ENCODE measurements around the gene C1QTNF1. TPM values are rescaled to one million over a fixed set of nuclear protein-coding genes. Genes with fewer than 3 reads are reported as not detected.

The C1QTNF1 gene
- total RNA-seq, 2 experiments from 2014 or later: not detected

- H3K27ac Mint-ChIP-seq: no peak overlapping the region
- H3K4me1 ChIP-seq (ENCODE audit: insufficient read depth, low read length): peaks cover 8% of the 10 kb centered on the region
- peaks cover 48% of the 10 kb centered on the region for H3K36me3 Mint-ChIP-seq (ENCODE audit: low read depth)
- H3K36me3 ChIP-seq (ENCODE audit: insufficient read depth, low read length): peaks cover 56% of the 10 kb centered on the region
- no peak for DNase-seq
- no peak for TF ChIP-seq CTCF (IDR thresholded peaks at IDR 0.05)
- no peaks in the 10 kb centered on the region for H3K9me3 ChIP-seq (ENCODE audit: control insufficient read depth in 1 of 2, insufficient read depth in 1 of 2, low read length in 2 of 2)
- no peak overlapping the region for H3K4me3 Mint-ChIP-seq
- ChIA-PET POLR2A (interaction anchor here (1.1 kb wide), 1 partner anchor 18 kb away, joined by 3 read pairs; no protein-coding TSS in a partner anchor), CTCF (no interaction called here)
- intact Hi-C loops (cut with DNase I, micrococcal nuclease): loop anchor here in 1 of 2 experiments (2.0 kb wide), 1 partner anchor 91 kb away; no protein-coding TSS in a partner anchor
- H3K27ac ChIP-seq (ENCODE audit: low read depth in 1 of 2, low read length in 2 of 2): no peak overlapping the region
- H3K4me3 ChIP-seq (ENCODE audit: low read length): no peak overlapping the region
- no peaks in the 10 kb centered on the region for H3K27me3 ChIP-seq (ENCODE audit: control insufficient read depth in 1 of 2, insufficient read depth in 2 of 2, low read length in 2 of 2)
- no peak for ATAC-seq (ENCODE audit: poor library complexity)
- H3K4me1 Mint-ChIP-seq (ENCODE audit: low read depth): peaks cover 10% of the 10 kb centered on the region
- no peaks in the 10 kb centered on the region for H3K27me3 Mint-ChIP-seq
- no peaks in the 10 kb centered on the region for H3K9me3 Mint-ChIP-seq
These were observed 31.9 kb upstream of the C1QTNF1 start for GRCh38 chr17:78991906-78992532.

- no peak for TF ChIP-seq CTCF (IDR thresholded peaks at IDR 0.05)
- peaks cover 61% of the 10 kb centered on the region for H3K36me3 ChIP-seq (ENCODE audit: insufficient read depth, low read length)
- H3K27ac Mint-ChIP-seq: no peak overlapping the region
- no peaks in the 10 kb centered on the region for H3K9me3 ChIP-seq (ENCODE audit: control insufficient read depth in 1 of 2, insufficient read depth in 1 of 2, low read length in 2 of 2)
- no peak overlapping the region for H3K27ac ChIP-seq (ENCODE audit: low read depth in 1 of 2, low read length in 2 of 2)
- no peaks in the 10 kb centered on the region for H3K9me3 Mint-ChIP-seq
- ChIA-PET CTCF (no interaction called here), POLR2A (no interaction called here)
- ATAC-seq (ENCODE audit: poor library complexity): no peak
- DNase-seq: peak in 1 of 14 experiments; percentile 14
- peaks cover 50% of the 10 kb centered on the region for H3K36me3 Mint-ChIP-seq (ENCODE audit: low read depth)
- intact Hi-C loops (cut with DNase I, micrococcal nuclease): loop anchor here in 1 of 2 experiments (2.0 kb wide), 1 partner anchor 90 kb away; no protein-coding TSS in a partner anchor
- no peaks in the 10 kb centered on the region for H3K27me3 Mint-ChIP-seq
- peaks cover 7% of the 10 kb centered on the region for H3K4me1 ChIP-seq (ENCODE audit: insufficient read depth, low read length)
- H3K4me1 Mint-ChIP-seq (ENCODE audit: low read depth): peaks cover 8% of the 10 kb centered on the region
- H3K4me3 Mint-ChIP-seq: no peak overlapping the region
- H3K4me3 ChIP-seq (ENCODE audit: low read length): no peak overlapping the region
- H3K27me3 ChIP-seq (ENCODE audit: control insufficient read depth in 1 of 2, insufficient read depth in 2 of 2, low read length in 2 of 2): no peaks in the 10 kb centered on the region
These were observed 31.3 kb upstream of the C1QTNF1 start for GRCh38 chr17:78992542-78993212.

- TF ChIP-seq CTCF (IDR thresholded peaks at IDR 0.05): peak; percentile 76
- peaks cover 55% of the 10 kb centered on the region for H3K36me3 Mint-ChIP-seq (ENCODE audit: low read depth)
- intact Hi-C loops (cut with DNase I, micrococcal nuclease): loop anchor here in 1 of 2 experiments (2.0 kb wide), 1 partner anchor 89 kb away; no protein-coding TSS in a partner anchor
- no peaks in the 10 kb centered on the region for H3K27me3 Mint-ChIP-seq
- Histone ChIP-seq H3K36me3 (ENCODE audit: insufficient read depth, low read length) (peaks cover 68% of the 10 kb centered on the region), H3K27ac (ENCODE audit: low read depth in 1 of 2, low read length in 2 of 2) (no peak overlapping the region), H3K4me1 (ENCODE audit: insufficient read depth, low read length) (peaks cover 7% of the 10 kb centered on the region), H3K27me3 (ENCODE audit: control insufficient read depth in 1 of 2, insufficient read depth in 2 of 2, low read length in 2 of 2) (no peaks in the 10 kb centered on the region), H3K9me3 (ENCODE audit: control insufficient read depth in 1 of 2, insufficient read depth in 1 of 2, low read length in 2 of 2) (no peaks in the 10 kb centered on the region), H3K4me3 (ENCODE audit: low read length) (no peak overlapping the region)
- ChIA-PET POLR2A (no interaction called here), CTCF (no interaction called here)
- peak; percentile 78 for ATAC-seq (ENCODE audit: poor library complexity)
- H3K27ac Mint-ChIP-seq: no peak overlapping the region
- no peaks in the 10 kb centered on the region for H3K9me3 Mint-ChIP-seq
- no peak overlapping the region for H3K4me3 Mint-ChIP-seq
- peak in 13 of 14 experiments; percentile 26 to 73 (median 43) for DNase-seq
- peaks cover 8% of the 10 kb centered on the region for H3K4me1 Mint-ChIP-seq (ENCODE audit: low read depth)
These were observed 30.6 kb upstream of the C1QTNF1 start for GRCh38 chr17:78993241-78993956.

All from CD4-positive, alpha-beta T cell (primary cell).